ENCODE data around the gene RNF5. TPM values are rescaled to one million over a fixed set of nuclear protein-coding genes. Genes with fewer than 3 reads are reported as not detected.
"Not testable (repeated sequence)": the region's sequence is repeated elsewhere in the genome, so short reads cannot be mapped to it uniquely, and the experiment has no call there.

The RNF5 gene
- total and polyA plus RNA-seq, 2 experiments from 2014 or later = 48.1 to 58.8 TPM

DNA sequence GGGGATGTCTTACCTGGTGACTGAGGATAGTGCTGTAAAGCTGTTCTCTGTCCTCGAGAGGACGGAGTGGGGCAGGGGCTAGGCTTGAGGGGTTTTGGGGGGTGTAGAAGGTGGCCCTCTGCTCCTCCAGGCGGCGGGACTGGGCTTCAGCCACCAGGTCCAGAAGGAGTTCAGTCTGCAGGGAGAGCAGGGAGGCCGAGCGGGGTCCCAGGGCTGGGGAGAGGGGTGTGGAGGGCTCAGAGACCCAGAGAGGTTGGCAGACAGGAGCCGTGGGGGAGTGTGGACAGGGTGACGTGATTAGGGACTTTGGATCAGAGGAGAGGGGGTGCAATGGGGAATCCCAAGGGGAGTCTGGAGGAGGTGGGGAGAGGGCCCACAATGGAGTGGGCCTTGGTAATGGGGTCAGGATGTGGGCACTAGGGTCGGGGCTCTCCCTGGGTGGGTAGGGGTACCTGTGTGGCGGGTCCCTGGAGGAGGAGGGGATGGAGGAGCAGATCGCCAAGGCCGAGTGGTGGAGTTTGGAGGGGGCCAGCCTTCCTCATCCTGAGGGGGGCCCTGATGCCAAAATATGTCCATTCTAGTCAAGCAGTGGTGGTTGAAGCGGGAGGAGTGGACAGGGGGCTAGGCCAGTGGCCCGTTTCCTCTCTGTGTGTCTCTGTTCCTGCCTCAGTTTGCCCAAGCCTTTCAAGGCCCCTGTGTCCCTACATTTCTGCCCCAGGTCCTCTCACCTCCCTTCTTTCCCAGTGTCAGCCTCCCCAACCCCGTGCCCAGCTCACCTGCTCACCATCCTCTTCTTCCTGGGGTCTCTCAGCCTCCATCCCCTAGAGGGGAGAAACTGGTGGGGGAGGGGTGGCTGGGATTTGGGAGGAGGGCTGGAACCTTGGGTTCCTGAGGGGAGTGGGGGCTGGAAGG is 13.7 kb downstream of the RNF5 start:
- in situ Hi-C loops (cut with MboI) = no loop called here
- TF ChIP-seq EZH2phosphoT487 (IDR thresholded peaks at IDR 0.05; ENCODE audit: insufficient read depth, low read depth) = no peak
- TF ChIP-seq EZH2 (IDR thresholded peaks at IDR 0.05; ENCODE audit: insufficient read depth, poor library complexity, severe bottlenecking) = no peak
- H2AFZ ChIP-seq = peak overlapping the region; percentile 77
- H3K79me2 ChIP-seq (ENCODE audit: insufficient read depth) = peaks cover 36% of the 10 kb centered on the region
- H3F3A ChIP-seq (ENCODE audit: insufficient read depth) = peaks cover 23% of the 10 kb centered on the region
- no peak overlapping the region for H3K4me3 ChIP-seq
- H4K20me1 ChIP-seq (ENCODE audit: insufficient read depth) = no peaks in the 10 kb centered on the region
- H3K9me2 ChIP-seq (ENCODE audit: insufficient read depth) = no peaks in the 10 kb centered on the region
- H3K27ac ChIP-seq = peak overlapping the region; percentile 24; the same call in 1 of the 2 replicates
- peak overlapping the region; percentile 46; the same call in 1 of the 2 replicates for H3K9ac ChIP-seq
- H3K27me3 ChIP-seq (replicated peaks; ENCODE audit: insufficient read depth) = no peaks in the 10 kb centered on the region
- H3K4me1 ChIP-seq (ENCODE audit: insufficient read depth) = peaks cover 26% of the 10 kb centered on the region
- H3K36me3 ChIP-seq (ENCODE audit: low read depth) = peaks cover 3% of the 10 kb centered on the region; the same call in 1 of the 2 replicates
- 77 to 80% methylated on average over 8 to 15 of the region's 15 CpGs for WGBS, 2 experiments (ENCODE audit: low coverage in 1 of 2, low lambda C conversion rate in 2 of 2, missing lambda C conversion rate in 2 of 2)
- no peak for DNase-seq
- peak overlapping the region; percentile 31 for H3K4me2 ChIP-seq (ENCODE audit: unreplicated experiment)
- H3K9me3 ChIP-seq (ENCODE audit: low read depth) = no peaks in the 10 kb centered on the region

DNA sequence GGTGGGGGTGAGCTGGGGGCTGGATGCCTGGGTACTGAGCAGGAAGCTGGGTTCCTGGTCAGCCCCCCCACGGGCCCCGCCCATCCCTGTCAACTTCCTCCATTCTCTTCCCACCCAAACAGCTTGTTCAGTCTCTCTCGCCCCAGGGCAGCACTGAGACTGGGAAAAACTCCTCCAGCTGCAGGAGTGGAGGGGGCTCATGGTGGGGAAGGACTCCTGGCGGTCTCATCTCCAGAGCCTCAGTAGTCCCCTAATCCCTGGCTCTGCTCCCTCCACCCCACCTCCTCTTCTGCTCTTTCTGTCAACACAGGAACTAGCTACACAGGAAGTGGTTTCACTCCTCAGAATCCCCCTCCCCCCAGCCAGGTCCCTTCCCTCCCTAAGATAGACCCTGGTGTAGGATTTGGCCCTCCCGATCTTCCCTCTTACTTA is 14.4 kb downstream of the RNF5 start, which contains the start of gene GPSM3:
Gene GPSM3 (minus strand): TSS at position 36 of the 432 bp plus-strand sequence. CDS start 130 bp downstream, outside the sequence.
- Histone ChIP-seq H2AFZ (peak within 1 kb of the TSS; percentile 77), H4K20me1 (ENCODE audit: insufficient read depth) (no peaks in the 10 kb centered on the region), H3K4me3 (peak within 1 kb of the TSS; percentile 36; the same call in 1 of the 2 replicates), H3K4me1 (ENCODE audit: insufficient read depth) (peaks cover 28% of the 10 kb centered on the region), H3F3A (ENCODE audit: insufficient read depth) (peaks cover 17% of the 10 kb centered on the region), H3K36me3 (ENCODE audit: low read depth) (no peaks in the 10 kb centered on the region), H3K9me3 (ENCODE audit: low read depth) (no peaks in the 10 kb centered on the region), H3K79me2 (ENCODE audit: insufficient read depth) (peaks cover 29% of the 10 kb centered on the region), H3K9ac (peak within 1 kb of the TSS; percentile 46), H3K27me3 (replicated peaks; ENCODE audit: insufficient read depth) (no peaks in the 10 kb centered on the region), H3K9me2 (ENCODE audit: insufficient read depth) (no peaks in the 10 kb centered on the region), H3K4me2 (ENCODE audit: unreplicated experiment) (peak within 1 kb of the TSS; percentile 31), H3K27ac (peak within 1 kb of the TSS; percentile 24)
- TF ChIP-seq EZH2 (IDR thresholded peaks at IDR 0.05; ENCODE audit: insufficient read depth, poor library complexity, severe bottlenecking) = no peak
- no peak for TF ChIP-seq EZH2phosphoT487 (IDR thresholded peaks at IDR 0.05; ENCODE audit: insufficient read depth, low read depth)
- in situ Hi-C loops (cut with MboI) = no loop called here
- WGBS, 2 experiments (ENCODE audit: low coverage in 1 of 2, low lambda C conversion rate in 2 of 2, missing lambda C conversion rate in 2 of 2) = 32 to 51% methylated on average over 3 to 5 of the region's 5 CpGs
- DNase-seq = peak; percentile 25

DNA sequence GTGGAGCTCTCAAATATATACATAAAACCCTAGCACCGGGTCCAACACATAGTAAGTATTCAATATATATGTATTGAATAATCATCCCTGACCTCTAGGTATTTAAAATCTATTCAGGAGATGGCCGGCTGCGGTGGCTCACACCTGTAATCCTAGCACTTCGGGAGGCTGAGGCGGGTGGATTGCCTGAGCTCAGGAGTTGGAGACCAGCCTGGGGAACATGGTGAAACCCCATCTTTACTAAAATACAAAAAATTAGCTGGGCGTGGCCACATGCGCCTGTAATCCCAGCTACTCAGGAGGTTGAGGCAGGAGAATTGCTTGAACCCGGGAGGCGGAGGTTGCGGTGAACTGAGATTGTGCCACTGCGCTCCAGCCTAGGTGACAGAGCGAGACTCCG is 14.9 kb downstream of the RNF5 start:
- Histone ChIP-seq H2AFZ (peak overlapping the region; percentile 77), H3K27ac (peak overlapping the region; percentile 24; the same call in 1 of the 2 replicates), H3K9ac (peak overlapping the region; percentile 46; the same call in 1 of the 2 replicates), H3K4me2 (ENCODE audit: unreplicated experiment) (peak overlapping the region; percentile 31), H3K79me2 (ENCODE audit: insufficient read depth) (peaks cover 24% of the 10 kb centered on the region), H3K4me1 (ENCODE audit: insufficient read depth) (peaks cover 28% of the 10 kb centered on the region), H3F3A (ENCODE audit: insufficient read depth) (peaks cover 13% of the 10 kb centered on the region)
- DNase-seq; H3K4me3 ChIP-seq; H3K36me3 ChIP-seq (ENCODE audit: low read depth); H3K9me3 ChIP-seq (ENCODE audit: low read depth); in situ Hi-C loops (cut with MboI); H3K27me3 ChIP-seq (replicated peaks; ENCODE audit: insufficient read depth); H4K20me1 ChIP-seq (ENCODE audit: insufficient read depth); H3K9me2 ChIP-seq (ENCODE audit: insufficient read depth): not testable (repeated sequence)
- 86 to 87% methylated on average over 13 of the region's 13 CpGs for WGBS, 2 experiments (ENCODE audit: low coverage in 1 of 2, low lambda C conversion rate in 2 of 2, missing lambda C conversion rate in 2 of 2)

DNA sequence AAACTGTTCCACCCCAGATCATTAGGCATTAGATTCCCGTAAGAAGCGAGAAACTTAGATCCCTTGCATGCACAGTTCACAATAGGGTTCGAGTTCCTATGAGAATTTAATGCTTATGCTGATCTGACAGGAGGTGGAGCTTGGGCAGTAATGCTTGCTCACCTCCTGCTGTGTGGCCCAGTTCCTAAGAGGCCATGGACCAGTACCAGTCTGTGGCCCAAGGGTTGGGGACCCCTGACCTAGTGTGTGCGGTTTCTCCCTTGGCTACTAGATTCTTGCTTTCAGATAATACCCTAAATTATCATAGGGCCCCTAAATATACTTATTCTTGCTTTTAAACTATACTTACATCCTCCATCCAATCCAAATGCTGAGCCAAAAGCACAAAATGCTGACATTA is 16.2 kb downstream of the RNF5 start:
- TF ChIP-seq EZH2phosphoT487 (IDR thresholded peaks at IDR 0.05; ENCODE audit: insufficient read depth, low read depth) (no peak), EZH2 (IDR thresholded peaks at IDR 0.05; ENCODE audit: insufficient read depth, poor library complexity, severe bottlenecking) (no peak)
- Histone ChIP-seq H3K4me1 (ENCODE audit: insufficient read depth) (peaks cover 28% of the 10 kb centered on the region), H4K20me1 (ENCODE audit: insufficient read depth) (no peaks in the 10 kb centered on the region), H3K27ac (peak overlapping the region; percentile 91), H3K4me2 (ENCODE audit: unreplicated experiment) (peak overlapping the region; percentile 95), H3K9ac (peak overlapping the region; percentile 89), H3K9me3 (ENCODE audit: low read depth) (no peaks in the 10 kb centered on the region), H3F3A (ENCODE audit: insufficient read depth) (peaks cover 13% of the 10 kb centered on the region), H3K79me2 (ENCODE audit: insufficient read depth) (peaks cover 12% of the 10 kb centered on the region), H3K4me3 (peak overlapping the region; percentile 80; the same call in 1 of the 2 replicates), H2AFZ (peak overlapping the region; percentile 78; the same call in 1 of the 2 replicates), H3K36me3 (ENCODE audit: low read depth) (no peaks in the 10 kb centered on the region), H3K27me3 (replicated peaks; ENCODE audit: insufficient read depth) (no peaks in the 10 kb centered on the region), H3K9me2 (ENCODE audit: insufficient read depth) (no peaks in the 10 kb centered on the region)
- in situ Hi-C loops (cut with MboI) = no loop called here
- no peak for DNase-seq
- WGBS, 2 experiments (ENCODE audit: low coverage in 1 of 2, low lambda C conversion rate in 2 of 2, missing lambda C conversion rate in 2 of 2) = 99% methylated on average over 4 of the region's 4 CpGs
